Ammon's horn (tissue), 1 donor: Measurements from ENCODE around the gene GPR35.

Experiments
- DNase-seq: peaks from one replicate; pipeline ENCODE4 v3.0.0-alpha.2; 2016; ENCODE audit warnings: low spot score

Gene GPR35

DNA sequence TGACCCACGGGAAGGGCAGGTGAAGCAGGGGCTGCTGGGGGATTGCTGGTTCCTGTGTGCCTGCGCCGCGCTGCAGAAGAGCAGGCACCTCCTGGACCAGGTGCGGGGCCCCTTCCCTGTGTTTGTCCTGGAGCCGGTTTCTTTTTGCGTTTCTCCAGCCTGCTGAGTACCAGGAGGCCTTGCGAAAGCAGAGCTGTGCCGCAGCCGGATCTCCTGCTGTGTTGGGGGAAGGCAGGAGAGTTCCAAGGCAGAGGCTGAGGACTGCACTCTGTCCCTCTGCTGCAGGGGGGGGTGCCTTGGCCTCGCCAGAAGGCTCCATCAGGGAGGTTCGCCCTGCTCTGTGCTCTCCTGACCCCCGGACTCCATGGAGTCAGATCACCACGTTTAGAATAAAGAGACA lies 35.9 kb upstream of the GPR35 start:
- DNase-seq, result no peak

DNA sequence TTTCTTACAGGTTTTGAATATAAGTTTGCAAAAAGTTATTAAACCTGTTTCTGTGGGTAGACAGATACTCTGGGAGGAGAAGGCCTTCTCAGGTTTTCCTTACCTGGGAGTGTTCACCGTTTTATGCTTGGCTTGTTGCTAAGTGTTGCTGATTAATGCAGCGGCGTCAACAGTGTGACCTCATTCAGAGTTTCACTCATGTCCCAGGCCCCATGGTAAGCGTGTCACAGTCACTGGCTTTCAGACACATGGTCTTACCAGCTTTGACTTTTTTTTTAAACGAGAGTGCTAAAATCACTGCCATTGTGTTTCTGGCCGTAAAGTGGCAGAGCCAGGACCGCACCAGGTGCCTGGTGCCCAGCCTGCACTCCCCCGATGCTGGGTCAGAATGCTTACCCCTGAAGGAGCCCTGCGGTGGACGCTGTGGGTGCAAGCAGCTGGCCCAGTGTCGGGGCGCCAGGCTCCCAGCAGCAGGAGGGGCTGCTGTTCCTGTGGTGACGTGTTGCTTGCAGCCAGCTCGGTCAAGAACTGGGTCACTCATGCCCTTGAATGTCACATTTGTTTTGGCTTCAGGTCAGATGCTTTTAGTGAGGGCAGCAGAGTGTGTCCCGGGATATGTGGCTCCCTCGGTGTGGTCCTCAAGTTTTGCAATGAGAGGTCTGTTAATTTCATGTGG lies 35.3 kb upstream of the GPR35 start:
- no peak for DNase-seq

DNA sequence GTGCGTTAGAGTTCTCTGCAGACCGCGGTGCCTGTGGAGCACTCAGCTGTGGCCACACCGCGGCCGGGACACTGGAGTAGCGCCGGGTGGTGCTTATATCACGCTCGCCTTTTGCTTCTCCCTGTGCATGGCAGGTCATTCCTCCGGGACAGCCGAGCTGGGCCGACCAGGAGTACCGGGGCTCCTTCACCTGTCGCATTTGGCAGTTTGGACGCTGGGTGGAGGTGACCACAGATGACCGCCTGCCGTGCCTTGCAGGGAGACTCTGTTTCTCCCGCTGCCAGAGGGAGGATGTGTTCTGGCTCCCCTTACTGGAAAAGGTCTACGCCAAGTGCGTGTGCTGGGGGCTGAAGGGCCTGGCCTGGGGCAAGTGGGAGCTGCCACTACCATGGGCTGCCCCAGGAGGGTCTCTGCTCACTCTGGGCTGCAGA lies 34.6 kb upstream of the GPR35 start:
- DNase-seq, result no peak

DNA sequence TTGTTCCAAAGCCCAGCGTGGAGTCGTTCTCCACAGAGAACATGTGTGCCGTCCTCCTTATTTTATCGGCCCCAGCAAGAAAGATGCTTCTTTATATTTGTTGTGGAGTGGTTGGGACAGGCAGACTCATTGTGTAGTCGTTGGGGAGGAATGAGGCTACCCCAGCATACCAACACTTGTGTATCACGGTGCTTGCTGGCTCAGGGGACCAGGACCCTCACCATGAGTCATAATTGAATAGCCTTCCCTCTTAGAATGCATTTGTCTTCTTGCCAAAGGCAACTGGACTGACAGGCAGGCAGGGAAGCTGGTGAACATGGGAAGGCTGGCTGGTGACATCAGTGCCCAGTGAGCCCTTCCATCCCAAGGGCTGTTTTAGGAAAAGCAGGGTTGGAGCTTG lies 34.1 kb upstream of the GPR35 start:
- DNase-seq, result no peak

DNA sequence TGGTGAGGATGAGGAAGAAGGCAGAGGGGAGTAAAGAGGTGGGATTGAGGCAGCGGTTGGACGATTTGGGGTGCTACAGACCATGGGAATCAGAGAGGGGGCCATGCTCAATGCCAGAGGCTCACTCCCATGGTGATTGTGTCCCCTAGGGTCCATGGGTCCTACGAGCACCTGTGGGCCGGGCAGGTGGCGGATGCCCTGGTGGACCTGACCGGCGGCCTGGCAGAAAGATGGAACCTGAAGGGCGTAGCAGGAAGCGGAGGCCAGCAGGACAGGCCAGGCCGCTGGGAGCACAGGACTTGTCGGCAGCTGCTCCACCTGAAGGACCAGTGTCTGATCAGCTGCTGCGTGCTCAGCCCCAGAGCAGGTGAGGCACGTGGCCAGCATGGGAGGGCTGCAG lies 33.5 kb upstream of the GPR35 start:
- DNase-seq, result no peak

DNA sequence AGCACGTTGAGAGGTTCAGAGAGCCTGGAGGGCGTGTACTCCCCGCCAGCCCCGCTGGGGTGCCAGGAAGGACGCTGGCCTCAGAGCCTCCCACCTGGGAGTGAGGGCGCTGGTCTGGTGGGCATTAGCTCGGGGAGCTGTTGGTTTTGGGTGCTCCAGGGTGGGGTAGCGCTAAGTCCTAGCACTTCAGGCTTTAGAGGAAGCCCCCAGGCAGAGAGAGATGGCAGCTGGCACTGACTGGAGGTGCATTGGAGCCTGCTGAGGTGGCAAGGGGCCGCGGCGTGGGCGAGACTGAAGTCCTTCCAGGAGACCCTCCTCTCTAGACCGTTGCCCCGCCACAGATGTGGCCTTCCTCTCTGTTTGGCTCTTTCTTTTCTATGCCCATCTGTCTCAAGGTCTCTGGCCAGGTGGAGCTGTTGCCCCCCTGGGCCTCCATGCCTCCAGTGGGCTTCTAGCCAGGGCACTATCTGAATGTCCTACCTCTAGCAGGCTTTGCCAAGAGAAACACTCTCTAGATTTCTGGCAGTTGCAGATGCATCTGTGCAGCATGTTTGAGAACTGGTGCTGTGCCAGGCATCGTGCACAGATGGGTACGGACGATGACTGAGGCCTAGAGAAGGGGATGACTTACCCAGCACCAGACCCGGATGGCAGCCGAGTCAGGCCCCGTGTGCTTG lies 32.1 kb upstream of the GPR35 start:
- no peak for DNase-seq

DNA sequence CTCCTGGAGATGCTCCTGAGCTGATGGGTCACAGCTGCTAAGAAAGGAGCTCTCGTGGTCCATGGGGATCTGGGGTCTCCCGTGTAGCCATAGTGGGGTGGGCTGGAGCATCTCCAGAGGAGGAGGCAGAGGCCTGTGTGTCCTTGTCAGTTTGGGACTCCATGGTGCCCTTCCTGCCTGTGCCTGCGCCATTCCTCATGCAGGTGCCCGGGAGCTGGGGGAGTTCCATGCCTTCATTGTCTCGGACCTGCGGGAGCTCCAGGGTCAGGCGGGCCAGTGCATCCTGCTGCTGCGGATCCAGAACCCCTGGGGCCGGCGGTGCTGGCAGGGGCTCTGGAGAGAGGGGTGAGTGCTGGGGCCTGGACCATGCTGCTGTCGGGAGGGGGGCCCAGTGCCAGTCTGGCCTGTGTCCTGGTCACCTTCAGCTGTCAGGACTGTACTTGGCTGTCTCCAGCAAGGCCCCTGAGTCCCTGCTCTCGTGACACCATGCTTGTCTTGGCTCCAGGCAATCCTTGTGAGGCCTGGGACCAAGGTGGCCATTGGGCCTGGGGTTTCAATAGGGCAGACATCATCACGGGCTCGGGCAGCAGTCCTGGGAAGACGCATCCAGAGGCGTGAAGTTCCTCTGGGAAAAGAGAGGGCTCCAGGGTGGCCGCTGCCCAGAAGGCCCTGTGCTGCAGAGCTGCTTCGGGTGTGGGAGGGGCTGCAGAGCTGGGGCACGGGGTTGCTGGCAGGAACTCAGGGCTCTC lies 31.4 kb upstream of the GPR35 start:
- DNase-seq, result no peak

DNA sequence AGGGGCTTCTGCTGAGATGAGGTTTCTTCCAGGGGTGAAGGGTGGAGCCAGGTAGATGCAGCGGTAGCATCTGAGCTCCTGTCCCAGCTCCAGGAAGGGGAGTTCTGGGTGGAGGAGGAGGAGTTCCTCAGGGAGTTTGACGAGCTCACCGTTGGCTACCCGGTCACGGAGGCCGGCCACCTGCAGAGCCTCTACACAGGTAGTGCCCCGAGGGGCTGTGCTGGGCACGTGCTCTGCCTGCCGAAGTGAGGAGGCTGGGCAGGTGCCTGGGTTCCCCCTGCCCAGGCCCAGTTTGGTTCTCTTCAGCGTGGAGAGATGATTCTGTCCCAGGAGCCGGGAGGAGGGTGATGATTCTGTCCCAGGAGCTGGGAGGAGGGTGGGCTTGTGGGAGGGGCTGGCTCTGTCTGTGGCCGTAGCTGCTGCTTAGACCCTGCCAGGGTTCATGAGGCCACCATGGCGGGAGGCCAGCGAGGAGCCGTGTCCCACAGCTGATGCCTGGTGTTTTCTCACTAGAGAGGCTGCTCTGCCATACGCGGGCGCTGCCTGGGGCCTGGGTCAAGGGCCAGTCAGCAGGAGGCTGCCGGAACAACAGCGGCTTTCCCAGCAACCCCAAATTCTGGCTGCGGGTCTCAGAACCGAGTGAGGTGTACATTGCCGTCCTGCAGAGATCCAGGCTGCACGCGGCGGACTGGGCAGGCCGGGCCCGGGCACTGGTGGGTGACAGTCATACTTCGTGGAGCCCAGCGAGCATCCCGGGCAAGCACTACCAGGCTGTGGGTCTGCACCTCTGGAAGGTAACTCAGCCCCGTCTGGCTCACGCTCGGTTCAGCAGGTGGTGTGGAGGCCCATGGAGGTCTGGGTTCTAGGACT lies 30.5 kb upstream of the GPR35 start:
- DNase-seq, result no peak

DNA sequence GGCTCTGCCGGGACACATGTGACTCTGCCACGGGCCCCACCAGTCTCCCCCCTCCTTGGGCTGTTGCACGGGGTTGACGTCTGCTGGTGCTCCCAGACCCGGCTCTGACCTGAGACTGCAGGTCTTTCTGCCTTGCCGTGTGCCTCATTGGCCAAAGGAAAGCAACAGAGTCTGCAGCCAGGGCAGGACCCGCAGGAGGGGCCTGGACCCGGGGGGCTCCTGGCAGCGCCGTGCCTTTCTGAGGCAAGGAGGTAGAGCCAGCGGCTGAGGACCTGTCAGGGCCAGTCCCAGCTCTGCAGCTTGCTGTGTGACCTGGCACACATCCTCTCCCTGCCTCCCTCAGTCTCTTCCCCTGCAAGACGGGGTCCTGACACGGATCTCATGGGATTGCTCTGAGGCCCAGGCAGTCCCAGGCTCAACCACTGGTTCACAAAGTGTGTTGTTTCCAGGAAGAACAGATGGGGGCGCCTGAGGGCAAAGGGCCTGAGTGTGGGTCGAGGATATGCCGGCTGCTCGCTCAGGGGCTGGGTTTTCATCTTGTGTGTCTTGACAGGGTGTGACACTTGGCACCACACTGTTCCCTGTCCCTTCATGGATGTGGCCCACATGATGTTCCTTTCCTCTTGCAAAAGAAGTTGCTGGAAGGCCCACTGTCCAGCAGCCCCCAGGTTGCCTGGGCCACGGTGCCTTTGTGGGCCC lies 29.8 kb upstream of the GPR35 start:
- DNase-seq, result no peak

DNA sequence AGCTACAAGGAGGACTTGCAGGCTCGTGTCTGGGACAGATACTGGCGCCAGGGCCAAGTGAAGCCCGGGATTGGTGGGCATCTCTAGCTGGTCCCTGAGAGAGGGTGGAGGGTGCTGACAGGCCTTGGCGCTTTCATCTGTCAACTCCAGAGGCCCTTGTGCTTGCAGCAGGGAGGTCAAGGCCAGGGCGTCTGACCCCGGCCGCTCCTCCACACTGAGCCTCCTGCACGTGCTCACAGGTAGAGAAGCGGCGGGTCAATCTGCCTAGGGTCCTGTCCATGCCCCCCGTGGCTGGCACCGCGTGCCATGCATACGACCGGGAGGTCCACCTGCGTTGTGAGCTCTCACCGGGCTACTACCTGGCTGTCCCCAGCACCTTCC lies 29.2 kb upstream of the GPR35 start:
- DNase-seq, result no peak

DNA sequence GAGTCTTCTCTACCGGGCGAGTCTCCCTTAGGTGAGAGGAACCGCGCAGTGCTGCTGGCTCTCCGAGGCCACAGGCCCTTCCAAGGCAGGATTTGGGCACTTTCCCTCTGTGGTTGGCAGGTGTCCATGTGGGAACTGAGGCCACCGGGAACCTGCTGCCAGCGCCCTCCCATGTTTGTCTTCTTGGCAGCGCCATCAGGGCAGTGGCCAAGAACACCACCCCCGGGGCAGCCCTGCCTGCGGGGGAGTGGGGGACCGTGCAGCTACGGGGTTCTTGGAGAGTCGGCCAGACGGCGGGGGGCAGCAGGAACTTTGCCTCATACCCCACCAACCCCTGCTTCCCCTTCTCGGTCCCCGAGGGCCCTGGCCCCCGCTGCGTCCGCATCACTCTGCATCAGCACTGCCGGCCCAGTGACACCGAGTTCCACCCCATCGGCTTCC lies 28.8 kb upstream of the GPR35 start:
- peak; percentile 77 for DNase-seq

DNA sequence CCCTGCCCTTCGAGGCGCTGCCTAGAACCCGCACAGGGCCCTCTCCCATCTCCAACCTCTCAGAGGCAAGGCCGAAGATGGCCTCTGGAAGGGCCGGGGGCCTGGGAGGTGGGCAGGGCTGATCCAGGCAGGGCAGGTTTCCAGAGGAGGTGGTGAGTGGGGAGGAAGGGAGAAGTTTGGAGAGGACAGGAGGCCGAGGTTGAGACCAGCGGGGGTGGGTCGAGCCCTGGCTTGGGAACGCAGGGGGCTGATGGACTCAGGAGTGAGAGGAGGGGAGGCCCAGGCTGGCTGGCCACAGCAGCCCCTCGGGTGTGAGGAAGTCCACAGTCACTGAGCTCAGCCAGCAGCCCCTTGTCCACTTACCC lies 28.2 kb upstream of the GPR35 start:
- DNase-seq, result no peak

DNA sequence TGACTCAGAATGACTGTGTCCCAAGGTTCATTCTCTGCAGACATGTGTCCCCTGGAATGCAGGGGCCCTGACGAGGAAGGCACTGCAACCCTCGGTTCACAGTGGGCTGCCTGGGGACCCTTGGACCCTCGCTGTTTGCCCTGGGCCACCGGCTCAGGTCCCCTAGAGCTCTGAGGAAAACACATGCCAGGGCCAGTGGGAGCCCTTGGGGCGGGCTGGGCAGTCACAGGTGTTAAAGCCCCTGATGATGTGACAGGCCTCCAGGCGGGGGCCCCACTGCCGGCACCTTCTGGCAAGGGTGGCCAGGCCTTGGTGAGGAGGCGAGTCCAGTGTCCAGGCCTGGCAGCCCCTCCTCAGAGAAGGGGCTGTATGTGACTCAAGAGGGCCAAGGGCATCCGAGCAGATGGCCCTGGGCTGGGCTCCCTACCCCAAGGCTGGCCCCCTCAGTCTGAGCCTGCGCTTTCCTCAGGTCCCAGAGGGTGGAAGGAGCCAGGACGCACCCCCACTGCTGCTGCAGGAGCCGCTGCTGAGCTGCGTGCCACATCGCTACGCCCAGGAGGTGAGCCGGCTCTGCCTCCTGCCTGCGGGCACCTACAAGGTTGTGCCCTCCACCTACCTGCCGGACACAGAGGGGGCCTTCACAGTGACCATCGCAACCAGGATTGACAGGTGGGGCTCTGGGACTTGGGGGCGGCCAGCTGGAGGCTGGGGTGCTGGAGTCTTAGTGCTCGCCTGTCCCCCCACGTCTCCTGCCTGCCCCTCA lies 27.7 kb upstream of the GPR35 start:
- DNase-seq, result no peak

DNA sequence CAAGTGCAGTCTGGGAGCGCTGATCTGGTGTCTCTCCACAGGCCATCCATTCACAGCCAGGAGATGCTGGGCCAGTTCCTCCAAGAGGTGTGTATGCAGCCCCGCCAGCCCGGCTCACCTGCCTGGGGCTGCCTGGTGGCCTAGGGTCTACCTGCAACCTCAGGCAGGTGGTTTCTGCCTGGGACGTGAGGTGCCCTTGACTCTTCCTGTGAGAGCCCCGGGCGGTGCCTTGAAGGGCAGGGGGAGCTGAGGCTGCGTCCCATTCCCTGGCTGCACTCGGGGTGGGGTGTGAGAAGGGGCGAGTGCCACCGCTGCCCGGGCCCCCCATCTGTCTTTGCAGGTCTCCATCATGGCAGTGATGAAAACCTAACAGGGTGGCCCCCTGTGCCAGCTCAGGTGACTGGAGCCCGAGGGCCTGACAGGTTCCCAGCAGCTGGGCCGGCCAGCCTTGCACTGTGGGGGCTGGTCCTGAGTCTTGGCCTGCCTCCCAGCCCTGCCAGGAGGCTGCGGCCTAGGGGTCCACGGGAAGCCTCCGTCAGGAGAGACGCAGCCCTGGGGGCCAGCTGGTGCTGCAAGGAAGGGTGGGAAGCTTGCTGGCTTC lies 26.9 kb upstream of the GPR35 start:
- DNase-seq, result no peak

DNA sequence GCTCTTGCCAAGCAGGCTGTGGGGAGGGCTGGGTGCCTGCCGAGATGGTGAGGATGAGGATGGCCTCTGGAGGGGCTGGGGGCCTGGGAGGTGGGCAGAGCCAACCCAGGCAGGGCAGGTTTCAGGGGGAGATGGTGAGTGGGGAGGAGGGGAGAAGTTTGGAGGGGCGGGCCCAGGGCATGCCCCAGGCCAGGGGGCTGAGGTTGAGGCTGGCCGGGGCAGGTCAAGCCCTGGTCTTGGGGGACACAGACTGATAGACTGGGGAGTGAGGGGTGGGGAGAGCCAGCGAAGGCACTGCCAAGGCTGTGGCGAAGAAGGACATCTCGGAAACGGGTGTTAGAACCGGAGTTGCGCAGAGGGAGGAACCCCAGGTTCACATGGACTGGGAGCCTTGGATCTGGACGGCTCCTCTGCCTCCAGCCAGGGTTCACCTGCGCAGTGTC lies 26.1 kb upstream of the GPR35 start:
- no peak for DNase-seq

DNA sequence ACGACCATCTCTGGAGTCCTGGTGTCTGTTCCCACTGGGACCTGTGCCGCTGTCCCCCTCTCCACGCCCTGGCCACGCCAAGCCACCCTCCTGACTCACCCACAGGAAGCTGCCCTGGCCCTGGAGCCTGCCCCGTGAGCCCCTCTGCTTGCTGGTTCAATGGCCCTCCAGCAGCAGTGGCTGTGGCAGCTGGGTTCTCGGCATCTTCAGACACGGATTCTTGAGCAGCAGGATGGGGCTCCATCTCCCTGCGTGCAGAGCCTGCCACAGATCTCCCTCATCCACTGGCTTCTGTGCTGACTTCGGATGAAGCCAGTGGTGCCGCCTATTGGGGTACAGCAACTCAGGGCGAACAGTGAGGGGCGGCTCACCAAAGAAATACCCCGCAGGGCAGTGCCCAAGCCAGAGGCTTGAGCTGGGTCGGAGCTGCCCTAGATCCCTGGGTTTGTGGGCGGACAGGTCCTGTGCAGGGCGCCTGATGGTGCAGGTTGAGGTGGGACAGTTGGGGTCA lies 24.8 kb upstream of the GPR35 start:
- no peak for DNase-seq

DNA sequence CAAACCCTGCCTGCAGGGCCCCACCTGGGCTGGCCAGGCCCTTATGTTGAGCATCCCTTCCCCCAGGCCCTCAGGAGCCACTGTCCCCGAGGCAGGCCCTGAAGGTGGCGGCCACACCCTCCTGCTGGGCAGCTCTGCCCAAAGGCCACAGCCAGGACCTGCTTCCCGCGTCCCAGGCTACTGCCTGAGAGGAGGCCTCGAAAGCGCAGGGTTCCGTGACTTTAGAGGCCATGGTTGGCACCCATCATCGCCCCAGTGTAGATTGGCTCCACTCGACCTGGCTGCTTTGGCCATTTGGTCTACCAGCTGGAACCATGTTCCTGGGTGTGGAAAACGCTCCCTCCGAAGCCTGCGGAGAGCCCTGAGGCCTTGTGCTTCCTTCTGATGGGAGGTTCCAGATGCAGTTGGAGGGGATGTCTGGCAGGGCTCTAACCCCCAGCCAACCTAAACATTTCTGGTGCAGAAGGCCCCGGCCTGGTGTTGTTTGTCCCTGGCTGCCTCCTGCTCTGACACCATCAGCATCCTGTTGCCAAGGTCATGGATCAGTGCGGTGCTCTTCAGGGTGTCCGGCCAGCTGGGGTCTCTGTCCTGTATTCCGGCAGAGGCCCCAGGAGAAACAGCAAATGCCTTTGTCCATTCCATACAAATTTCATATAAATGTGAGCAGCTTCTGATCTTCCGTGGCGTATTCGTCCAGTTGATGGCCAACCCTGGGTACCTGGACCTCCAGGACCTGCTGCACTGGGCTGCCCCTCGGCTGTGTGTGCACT lies 24.0 kb upstream of the GPR35 start:
- DNase-seq, result no peak

DNA sequence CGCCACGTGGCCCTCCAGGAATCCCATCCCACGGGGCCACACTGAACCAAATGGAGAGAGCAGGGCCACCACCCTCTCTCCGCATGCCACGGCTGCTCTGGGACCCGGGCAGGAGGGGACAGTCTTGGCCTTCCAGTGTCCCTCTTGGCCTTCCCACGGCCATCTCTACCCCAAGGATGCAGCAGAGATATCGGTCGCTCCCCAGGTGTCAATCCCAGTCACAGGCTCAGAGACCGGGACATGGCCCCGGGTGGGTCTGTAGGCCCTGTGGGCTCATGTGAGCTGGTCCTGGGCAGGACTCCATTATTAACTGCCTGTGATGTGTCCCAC lies 23.5 kb upstream of the GPR35 start:
- no peak for DNase-seq

DNA sequence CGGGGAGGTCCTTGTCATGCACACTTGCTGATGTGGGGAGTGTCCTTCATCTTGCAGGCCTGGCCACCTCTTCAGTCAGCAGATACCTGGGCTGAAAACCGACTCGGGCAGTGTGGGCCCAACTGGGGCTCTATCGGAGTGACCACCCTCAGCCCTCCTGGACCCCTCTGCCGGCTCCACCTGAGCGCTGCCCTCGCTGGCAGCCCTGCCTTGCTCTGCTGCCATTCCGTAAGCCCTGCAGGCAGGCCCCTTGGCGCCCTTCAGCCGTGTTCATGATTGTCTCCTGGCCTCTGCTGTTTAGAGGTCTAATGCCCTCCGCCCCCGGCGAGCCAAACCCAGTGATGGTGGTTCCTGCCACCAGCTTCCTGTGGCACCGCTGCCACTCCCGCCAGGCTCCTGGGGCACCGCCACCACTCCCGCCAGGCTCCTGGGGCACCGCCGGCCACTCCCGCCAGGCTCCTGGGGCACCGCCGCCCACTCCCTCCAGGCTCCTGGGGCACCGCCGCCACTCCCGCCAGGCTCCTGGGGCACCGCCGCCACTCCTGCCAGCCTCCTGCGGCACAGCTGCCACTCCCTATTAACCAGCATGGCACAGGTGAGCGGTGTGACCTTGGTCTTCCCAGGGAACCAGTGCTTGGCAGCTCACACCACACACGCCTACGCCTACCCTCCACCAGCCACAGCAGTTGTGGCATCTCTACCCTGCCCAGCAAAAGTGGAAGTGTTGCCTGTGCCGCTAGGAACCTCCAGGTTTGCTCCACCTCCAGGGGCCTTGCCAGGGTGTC lies 22.8 kb upstream of the GPR35 start:
- DNase-seq, result no peak
